AG10803 (cell line): ENCODE data around the gene MRPL45.

Source experiments
- DNase-seq: peaks from one replicate; pipeline ENCODE4 v3.0.0; 2010; ENCODE audit warnings: low read depth
- H3K4me3 ChIP-seq: 2 replicates; pipeline ENCODE4 v1.5.1; 2011; ENCODE audit warnings: mild to moderate bottlenecking, low read length, control low read depth
- CTCF ChIP-seq: conservative IDR thresholded peaks from 2 replicates; pipeline ENCODE4 v1.5.1; 2011; ENCODE audit warnings: mild to moderate bottlenecking, low read length, control low read depth, inconsistent platforms

MRPL45 gene

GRCh38 chr17:38353668-38354067 lies 56.7 kb downstream of the MRPL45 start:
- peak overlapping the region; percentile 75 for H3K4me3 ChIP-seq
- no peak for DNase-seq
- TF ChIP-seq CTCF = no peak

GRCh38 chr17:38354466-38354865 lies 57.5 kb downstream of the MRPL45 start:
- DNase-seq = no peak
- no peak for TF ChIP-seq CTCF
- H3K4me3 ChIP-seq = no peak overlapping the region

- no peak for TF ChIP-seq CTCF
- H3K4me3 ChIP-seq = no peak overlapping the region
Measured at GRCh38 chr17:38355251-38355650, 58.3 kb downstream of the MRPL45 start.

GRCh38 chr17:38357486-38358123 lies 60.6 kb downstream of the MRPL45 start:
- no peak for TF ChIP-seq CTCF
- H3K4me3 ChIP-seq = no peak overlapping the region
- peak; percentile 49 for DNase-seq

More at GRCh38 chr17:38355251-38355650, 58.3 kb downstream of the MRPL45 start:
- DNase-seq = no peak

GRCh38 chr17:38358586-38359513 lies 61.9 kb downstream of the MRPL45 start:
- no peak overlapping the region for H3K4me3 ChIP-seq
- peak; percentile 36 for DNase-seq
- TF ChIP-seq CTCF = no peak

- TF ChIP-seq CTCF = no peak
- no peak overlapping the region for H3K4me3 ChIP-seq
- peak; percentile 45 for DNase-seq
Measured at GRCh38 chr17:38361694-38362465, 64.9 kb downstream of the MRPL45 start.
